Measurements from ENCODE around the gene DDX27.
A peak's percentile ranks its signal among the peaks of the same experiment; 100 is the strongest.

DNA sequence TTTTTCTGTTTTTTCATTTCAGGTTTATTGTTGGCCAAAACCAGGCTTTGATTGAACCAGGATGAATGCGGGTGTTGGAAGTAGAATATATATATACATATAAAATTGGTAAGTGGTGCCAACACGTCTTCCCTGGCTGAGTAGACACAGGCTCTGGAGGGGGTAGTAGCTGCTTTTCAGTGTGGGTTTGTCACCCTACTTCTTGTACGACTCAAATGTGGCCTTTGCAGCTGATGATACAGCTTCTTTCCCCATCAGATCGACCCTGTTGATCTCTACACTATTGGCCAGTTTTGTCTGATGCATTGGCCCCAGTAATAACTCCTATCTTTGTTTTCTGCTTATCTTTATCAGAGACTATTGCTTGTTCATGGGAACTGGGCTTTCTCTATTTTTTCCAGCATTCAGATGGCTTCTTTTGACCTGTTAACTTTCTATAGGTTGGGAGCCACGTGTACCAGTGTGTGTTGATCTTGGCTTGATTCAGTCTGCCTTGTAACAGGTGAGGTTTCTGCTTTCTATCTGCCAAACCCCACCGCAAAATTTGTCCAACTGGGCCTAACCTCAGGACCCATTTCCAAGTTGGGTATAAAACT lies 61.3 kb downstream of the DDX27 start:
- TF ChIP-seq CTCF (IDR thresholded peaks at IDR 0.05) (no peak), USF1 (CRISPR knock-in tag; IDR thresholded peaks at IDR 0.05) (0 out of 2 replicates have a peak, but pooled peaks have one; percentile 29), ATF3 (CRISPR knock-in tag; conservative IDR thresholded peaks at IDR 0.05) (no peak), ZNF121 (CRISPR knock-in tag; IDR thresholded peaks at IDR 0.05) (no peak), FOXK1 (CRISPR knock-in tag; IDR thresholded peaks at IDR 0.05) (no peak), ESRRA (CRISPR knock-in tag; IDR thresholded peaks at IDR 0.05; ENCODE audit: borderline replicate concordance) (no peak), SMAD4 (CRISPR knock-in tag; IDR thresholded peaks at IDR 0.05) (no peak)
